K562 (cell line): Measurements from ENCODE around the gene PAFAH2. TPM values are rescaled to one million over a fixed set of nuclear protein-coding genes. Genes with fewer than 3 reads are reported as not detected.
A peak's percentile ranks its signal among the peaks of the same experiment; 100 is the strongest.

Source experiments
- ARID1B ChIP-seq: fragments of 450-650 bp; IDR thresholded peaks from 2 replicates; pipeline ENCODE4 v1.6.1; 2016; ENCODE audit warnings: antibody characterized with exemption, mild to moderate bottlenecking, inconsistent platforms
- ATF2 ChIP-seq: sonication (generic); formaldehyde crosslinking; IDR thresholded peaks from 2 replicates; pipeline ENCODE4 v1.8.1; 2022; ENCODE audit warnings: missing genetic modification reagents
- CBFA2T2 ChIP-seq: fragments of 450-650 bp; conservative IDR thresholded peaks from 2 replicates; pipeline ENCODE4 v1.6.1; 2017; ENCODE audit warnings: mild to moderate bottlenecking
- CBFA2T3 ChIP-seq: fragments of 450-650 bp; IDR thresholded peaks from 2 replicates; pipeline ENCODE4 v1.6.1; 2017
- DPF2 ChIP-seq: fragments of 450-650 bp; IDR thresholded peaks from 2 replicates; pipeline ENCODE4 v1.6.1; 2016
- ELK1 ChIP-seq: sonication (generic); formaldehyde crosslinking; IDR thresholded peaks from 2 replicates; pipeline ENCODE4 v1.8.1; 2022; ENCODE audit warnings: missing genetic modification reagents
- FOXA3 ChIP-seq, 2 experiments: fragments of 450-650 bp in 1 of 2; sonication (generic) in 1 of 2; formaldehyde crosslinking; IDR thresholded peaks in 1 of 2; conservative IDR thresholded peaks in 1 of 2; 2 replicates each; pipeline versions ENCODE4 v1.4.0 to v1.8.0; 2020 to 2022; ENCODE audit warnings: mild to moderate bottlenecking in 2 of 2, missing genetic modification reagents in 1 of 2
- HDAC1 ChIP-seq, 2 experiments: fragments of 450-650 bp; IDR thresholded peaks; 2 replicates each; pipeline ENCODE4 v1.6.1; 2016 to 2017; ENCODE audit warnings: inconsistent platforms in 1 of 2, mild to moderate bottlenecking in 1 of 2, moderate library complexity in 1 of 2
- HMBOX1 ChIP-seq: sonication (generic); IDR thresholded peaks from 2 replicates; pipeline ENCODE4 v1.6.1; 2016
- HNRNPH1 ChIP-seq: fragments of 200-400 bp; formaldehyde crosslinking; optimal IDR thresholded peaks from 2 replicates; pipeline ENCODE3; 2017; ENCODE audit warnings: low read depth, mild to moderate bottlenecking, low read length, moderate library complexity
- NCOR1 ChIP-seq: fragments of 450-650 bp; IDR thresholded peaks from 2 replicates; pipeline ENCODE4 v1.6.1; 2016; ENCODE audit warnings: mild to moderate bottlenecking, moderate library complexity
- NFATC3 ChIP-seq: fragments of 450-650 bp; IDR thresholded peaks from 2 replicates; pipeline ENCODE4 v1.6.1; 2017; ENCODE audit warnings: mild to moderate bottlenecking
- RBM17 ChIP-seq: fragments of 200-400 bp; formaldehyde crosslinking; IDR thresholded peaks from 2 replicates; pipeline ENCODE4 v1.6.1; 2017; ENCODE audit warnings: low read depth, mild to moderate bottlenecking, low read length, borderline replicate concordance
- RCOR1 ChIP-seq, 2 experiments: IDR thresholded peaks; 2 replicates each; pipeline ENCODE4 v1.6.1; 2012; ENCODE audit warnings: low read depth in 2 of 2, low read length in 2 of 2, borderline replicate concordance in 1 of 2, improper control_type of control experiment in 1 of 2
- SIX5 ChIP-seq, 2 experiments: IDR thresholded peaks; 2 replicates each; pipeline ENCODE4 v1.6.1; 2011; ENCODE audit warnings: low read length in 2 of 2, borderline replicate concordance in 1 of 2, low read depth in 1 of 2, mild to moderate bottlenecking in 1 of 2, moderate library complexity in 1 of 2; ENCODE audit not compliant: insufficient read depth in 1 of 2
- SMARCA4 ChIP-seq: fragments of 450-650 bp; IDR thresholded peaks from 2 replicates; pipeline ENCODE4 v1.6.1; 2016
- SOX6 ChIP-seq: fragments of 450-650 bp; IDR thresholded peaks from 2 replicates; pipeline ENCODE4 v1.6.1; 2014; ENCODE audit warnings: mild to moderate bottlenecking
- TAL1 ChIP-seq: fragments of 450-650 bp; IDR thresholded peaks from 2 replicates; pipeline ENCODE4 v1.6.1; 2016; ENCODE audit warnings: mild to moderate bottlenecking
- XRCC5 ChIP-seq: fragments of 200-400 bp; formaldehyde crosslinking; IDR thresholded peaks from 2 replicates; pipeline ENCODE4 v1.6.1; 2017; ENCODE audit warnings: low read depth, mild to moderate bottlenecking, low read length
- ZNF175 ChIP-seq: fragments of 200-800 bp; sonication (Bioruptor generic); IDR thresholded peaks from 2 replicates; pipeline ENCODE4 v1.6.1; 2016; ENCODE audit warnings: low read depth, mild to moderate bottlenecking, missing genetic modification characterization, missing compliant biosample characterization
- ZNF592 ChIP-seq: fragments of 450-650 bp; IDR thresholded peaks from 2 replicates; pipeline ENCODE4 v1.6.1; 2017; ENCODE audit warnings: antibody characterized with exemption, mild to moderate bottlenecking
- polyA plus RNA-seq, 8 experiments: library from polyadenylated mRNA; depleted of rRNA in 4 of 8; stranded (reverse) in 5 of 8; unstranded in 3 of 8; fragments of >200 nt; fragmentation: Nextera tagmentation in 2 of 8; fragmentation: Illumina TruSeq in 1 of 8; extraction: Ambion mirVana in 2 of 8; extraction: Trizol in 1 of 8; gene quantifications; 2 replicates each; pipeline versions ENCODE4 v1.2.1 to v1.2.3, GENCODE V29; 2011 to 2014; ENCODE audit warnings: inconsistent platforms in 1 of 8, missing spikeins in 1 of 8
- total RNA-seq, 7 experiments: library from RNA; depleted of rRNA in 6 of 7; stranded (reverse); fragments of >200 nt in 6 of 7; fragmentation: Illumina TruSeq in 2 of 7; extraction: Trizol in 2 of 7; gene quantifications; 2 replicates each; pipeline versions ENCODE4 v1.2.1 to v1.2.3, GENCODE V29; 2011 to 2021; ENCODE audit warnings: low replicate concordance in 1 of 7

The PAFAH2 gene
- total and polyA plus RNA-seq, 9 of the 15 experiments (the other 6 are each of a cell fraction or from before 2014, with no cell fraction given), result 4.2 to 10.9 (median 6.8) TPM

GRCh38 chr1:25978403-25978802 lies 19.5 kb downstream of the PAFAH2 start (continued):
- no peak for TF ChIP-seq NFATC3
- TF ChIP-seq HMBOX1, result peak; percentile 82
- TF ChIP-seq SOX6, result peak; percentile 89
- peak; percentile 82 for TF ChIP-seq CBFA2T3
- TF ChIP-seq NCOR1, result peak; percentile 46; the same call in 1 of the 2 replicates
- TF ChIP-seq ELK1 (CRISPR knock-in tag), result no peak
- TF ChIP-seq HNRNPH1, result no peak
- TF ChIP-seq RCOR1 (IDR thresholded peaks at IDR 0.05; ENCODE audit: borderline replicate concordance in 1 of 2, low read depth in 2 of 2, low read length in 2 of 2), result peak; percentile 16 to 87; a peak in 2 of 4 replicates
- TF ChIP-seq HDAC1 (IDR thresholded peaks at IDR 0.05), result 0 out of 4 replicates have a peak, but pooled peaks of 1 of the 2 experiments have one; percentile 23
- peak; percentile 82 for TF ChIP-seq ARID1B
- peak; percentile 55 for TF ChIP-seq SMARCA4
- TF ChIP-seq SIX5 (IDR thresholded peaks at IDR 0.05; ENCODE audit: borderline replicate concordance in 1 of 2, insufficient read depth in 1 of 2, low read depth in 1 of 2, low read length in 2 of 2), result no peak
- 0 out of 2 replicates have a peak, but pooled peaks have one; percentile 9 for TF ChIP-seq ZNF592
- TF ChIP-seq RBM17, result no peak
- peak; percentile 64 for TF ChIP-seq TAL1
- TF ChIP-seq ZNF175, result no peak
- no peak for TF ChIP-seq XRCC5
- peak; percentile 51 for TF ChIP-seq CBFA2T2
- TF ChIP-seq ATF2 (CRISPR knock-in tag), result no peak
- TF ChIP-seq FOXA3 (CRISPR knock-in tag; conservative IDR thresholded peaks at IDR 0.05 in 1 of 2, IDR thresholded peaks at IDR 0.05 in 1 of 2), result 0 out of 4 replicates have a peak, but pooled peaks of 1 of the 2 experiments have one; percentile 33
- TF ChIP-seq DPF2, result peak; percentile 59; the same call in 1 of the 2 replicates
